GM12875 (cell line): ENCODE results near the gene LSAMP.

ENCODE experiments used
- H3K4me3 ChIP-seq: one replicate; pipeline ENCODE4 v1.5.1; 2011; ENCODE audit warnings: low read depth, low read length, control low read depth
- TF ChIP-seq, protein P1 (sequence below): IDR thresholded peaks from 2 replicates; pipeline ENCODE4 v1.5.1; 2011; ENCODE audit warnings: low read depth, mild to moderate bottlenecking, control low read depth, inconsistent platforms, low read length, moderate library complexity, borderline replicate concordance; ENCODE audit not compliant: insufficient read depth

LSAMP gene

DNA sequence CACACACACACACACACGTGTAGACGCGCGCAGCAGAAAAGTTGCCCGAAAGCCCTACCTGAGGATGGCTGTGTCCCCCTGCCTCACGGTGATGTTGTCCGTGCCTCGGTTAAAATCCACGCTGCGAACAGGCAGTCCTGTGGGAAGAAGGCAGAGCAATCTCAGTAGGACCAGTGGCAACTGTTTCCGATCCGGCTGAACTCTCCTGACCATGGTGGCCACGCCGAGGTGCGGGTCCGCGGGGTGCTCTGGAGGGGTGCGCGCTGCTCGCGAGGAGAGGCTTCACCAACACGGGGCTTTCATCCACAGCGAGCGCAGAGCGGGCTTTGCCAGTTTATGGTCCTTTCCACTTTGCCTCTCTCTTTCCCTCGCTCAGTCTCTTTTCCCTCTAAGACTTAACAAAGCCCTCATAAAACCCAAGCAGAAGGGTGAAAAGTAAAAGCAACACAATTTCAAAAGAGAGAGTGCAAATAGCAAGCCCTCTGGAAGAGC lies 422 bp downstream of the LSAMP start:
- no peak overlapping the region for H3K4me3 ChIP-seq
- TF ChIP-seq, protein P1, sequence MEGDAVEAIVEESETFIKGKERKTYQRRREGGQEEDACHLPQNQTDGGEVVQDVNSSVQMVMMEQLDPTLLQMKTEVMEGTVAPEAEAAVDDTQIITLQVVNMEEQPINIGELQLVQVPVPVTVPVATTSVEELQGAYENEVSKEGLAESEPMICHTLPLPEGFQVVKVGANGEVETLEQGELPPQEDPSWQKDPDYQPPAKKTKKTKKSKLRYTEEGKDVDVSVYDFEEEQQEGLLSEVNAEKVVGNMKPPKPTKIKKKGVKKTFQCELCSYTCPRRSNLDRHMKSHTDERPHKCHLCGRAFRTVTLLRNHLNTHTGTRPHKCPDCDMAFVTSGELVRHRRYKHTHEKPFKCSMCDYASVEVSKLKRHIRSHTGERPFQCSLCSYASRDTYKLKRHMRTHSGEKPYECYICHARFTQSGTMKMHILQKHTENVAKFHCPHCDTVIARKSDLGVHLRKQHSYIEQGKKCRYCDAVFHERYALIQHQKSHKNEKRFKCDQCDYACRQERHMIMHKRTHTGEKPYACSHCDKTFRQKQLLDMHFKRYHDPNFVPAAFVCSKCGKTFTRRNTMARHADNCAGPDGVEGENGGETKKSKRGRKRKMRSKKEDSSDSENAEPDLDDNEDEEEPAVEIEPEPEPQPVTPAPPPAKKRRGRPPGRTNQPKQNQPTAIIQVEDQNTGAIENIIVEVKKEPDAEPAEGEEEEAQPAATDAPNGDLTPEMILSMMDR = no peak

DNA sequence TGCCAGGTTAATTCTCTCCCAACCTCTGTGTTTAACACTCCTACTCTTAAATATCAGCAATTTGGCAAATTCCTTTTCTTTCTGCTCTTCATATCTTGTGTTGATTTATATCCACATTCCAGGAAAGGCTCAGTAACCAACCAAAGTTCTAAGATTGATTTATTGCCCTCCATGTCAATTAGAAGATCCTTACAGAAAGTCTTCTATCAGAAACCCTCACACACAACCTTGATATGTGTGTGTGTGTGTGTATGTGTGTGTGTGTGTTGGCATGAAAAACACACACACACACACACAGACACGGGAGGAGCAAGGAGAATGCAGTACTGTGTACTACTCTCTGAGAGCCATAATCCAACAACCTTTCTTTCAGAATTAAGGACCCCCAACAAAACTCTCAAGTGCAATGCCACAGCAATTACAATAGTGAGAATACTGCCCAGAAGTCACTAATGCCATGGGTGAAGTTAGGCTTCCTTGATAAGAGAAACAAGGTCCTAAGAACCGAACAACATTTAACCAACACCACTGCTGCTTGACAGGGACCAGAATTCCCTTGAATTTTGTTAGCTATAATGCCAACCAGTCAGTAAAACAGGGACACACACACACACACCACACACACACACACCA lies 1.1 kb downstream of the LSAMP start:
- TF ChIP-seq, protein P1 = no peak
- no peak overlapping the region for H3K4me3 ChIP-seq

- H3K4me3 ChIP-seq = no peak overlapping the region
- TF ChIP-seq, protein P1 = no peak
Measured at GRCh38 chr3:116443191-116443661, 2.1 kb downstream of the LSAMP start.

DNA sequence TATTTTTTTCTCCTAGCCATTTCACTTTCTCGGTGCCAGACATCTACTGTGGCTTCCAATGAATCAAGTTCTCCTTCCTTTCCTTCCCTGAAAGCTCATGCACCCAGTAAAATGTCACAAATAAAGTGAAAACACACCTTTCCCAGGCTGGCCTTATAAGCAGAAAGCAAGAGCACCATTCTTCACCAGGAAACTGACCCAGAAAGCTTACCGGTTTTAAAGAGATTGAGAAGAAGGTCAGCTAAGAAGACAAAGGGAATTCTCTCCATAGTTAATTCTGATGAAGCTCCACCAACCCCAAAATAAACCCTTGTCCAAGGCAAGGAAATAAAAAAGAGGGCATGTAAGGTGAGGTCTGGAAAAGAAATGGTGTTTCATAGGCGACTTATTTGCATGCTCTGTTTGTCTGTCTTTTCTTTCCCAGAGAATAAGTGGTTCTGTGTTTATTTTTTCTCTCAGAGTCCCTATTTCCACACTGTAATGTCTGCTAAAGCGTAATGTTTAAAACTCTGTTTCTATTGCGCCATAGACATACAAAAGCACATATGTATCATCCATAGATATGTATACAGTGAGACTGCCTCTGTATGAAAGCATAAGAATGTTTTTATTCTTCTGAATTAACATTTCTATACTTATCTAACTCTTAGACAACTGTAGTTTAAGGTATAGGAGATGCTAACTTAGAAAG lies 2.8 kb downstream of the LSAMP start:
- H3K4me3 ChIP-seq = no peak overlapping the region
- TF ChIP-seq, protein P1 = no peak

DNA sequence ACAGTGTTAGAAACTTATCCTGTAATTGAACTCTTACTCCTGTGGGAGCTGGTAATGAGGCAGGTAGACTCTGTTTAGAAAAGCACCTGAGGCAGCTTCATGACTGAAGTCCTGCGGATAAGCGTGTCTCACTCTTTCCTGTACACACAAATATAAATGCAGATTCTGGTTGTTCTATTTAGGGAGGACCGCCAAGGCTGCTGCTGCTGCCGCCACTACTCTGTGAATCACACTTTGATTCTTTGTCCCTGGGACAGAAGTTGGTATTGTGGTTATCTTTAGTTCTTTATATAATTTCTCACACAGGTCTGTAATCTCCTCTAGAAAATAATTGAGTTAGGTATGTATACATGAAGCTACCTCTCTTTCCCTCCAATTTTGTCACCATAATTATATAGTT lies 3.6 kb downstream of the LSAMP start:
- H3K4me3 ChIP-seq = no peak overlapping the region
- TF ChIP-seq, protein P1 = no peak

DNA sequence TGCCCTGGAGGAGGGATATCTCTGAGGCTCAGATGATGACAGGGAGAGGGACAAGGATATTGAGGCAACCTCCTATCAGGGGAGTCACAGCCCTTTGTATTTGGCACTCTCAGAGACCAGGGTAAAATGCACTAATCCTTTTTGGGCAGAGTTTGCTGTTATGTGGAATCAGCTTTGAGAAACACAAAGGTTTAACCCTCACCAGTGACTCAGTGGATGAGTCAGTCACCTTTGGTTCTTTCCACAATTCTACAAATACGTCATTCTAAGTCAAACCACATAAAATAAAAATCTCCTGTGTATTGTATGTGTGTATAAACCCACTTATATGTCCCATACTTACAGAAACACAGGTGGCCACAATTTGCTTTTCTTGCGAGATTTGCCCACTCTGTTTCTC lies 5.1 kb downstream of the LSAMP start:
- no peak overlapping the region for H3K4me3 ChIP-seq
- TF ChIP-seq, protein P1 = no peak

DNA sequence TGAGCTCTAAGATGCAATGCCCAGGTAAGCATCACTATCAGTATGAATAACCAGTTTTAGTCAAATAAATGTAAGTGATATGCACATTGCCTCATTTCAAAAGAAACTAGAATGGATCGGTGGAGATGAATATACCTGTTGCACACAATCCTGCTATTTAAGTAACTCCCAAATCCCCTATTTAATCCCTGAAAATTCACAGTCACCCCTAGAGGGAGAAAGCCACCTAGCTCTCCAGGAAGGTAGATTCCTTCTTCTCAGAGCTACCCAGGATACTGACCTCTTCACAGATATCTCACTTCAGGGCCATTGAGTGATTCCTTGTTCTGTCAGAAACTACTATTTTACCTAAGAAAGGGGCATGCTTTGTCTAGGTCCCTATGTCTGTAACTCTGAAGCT lies 11.7 kb downstream of the LSAMP start:
- no peak overlapping the region for H3K4me3 ChIP-seq
- TF ChIP-seq, protein P1 = no peak
